HG02981 (cell line): ENCODE results near the gene INPP5A.

Experiments used
- ATAC-seq: cut with Tn5 transposase; IDR thresholded peaks from one replicate; pipeline ENCODE4 v1.9.1; 2021; ENCODE audit warnings: mild to moderate bottlenecking, moderate library complexity; ENCODE audit not compliant: unreplicated experiment

INPP5A gene

DNA sequence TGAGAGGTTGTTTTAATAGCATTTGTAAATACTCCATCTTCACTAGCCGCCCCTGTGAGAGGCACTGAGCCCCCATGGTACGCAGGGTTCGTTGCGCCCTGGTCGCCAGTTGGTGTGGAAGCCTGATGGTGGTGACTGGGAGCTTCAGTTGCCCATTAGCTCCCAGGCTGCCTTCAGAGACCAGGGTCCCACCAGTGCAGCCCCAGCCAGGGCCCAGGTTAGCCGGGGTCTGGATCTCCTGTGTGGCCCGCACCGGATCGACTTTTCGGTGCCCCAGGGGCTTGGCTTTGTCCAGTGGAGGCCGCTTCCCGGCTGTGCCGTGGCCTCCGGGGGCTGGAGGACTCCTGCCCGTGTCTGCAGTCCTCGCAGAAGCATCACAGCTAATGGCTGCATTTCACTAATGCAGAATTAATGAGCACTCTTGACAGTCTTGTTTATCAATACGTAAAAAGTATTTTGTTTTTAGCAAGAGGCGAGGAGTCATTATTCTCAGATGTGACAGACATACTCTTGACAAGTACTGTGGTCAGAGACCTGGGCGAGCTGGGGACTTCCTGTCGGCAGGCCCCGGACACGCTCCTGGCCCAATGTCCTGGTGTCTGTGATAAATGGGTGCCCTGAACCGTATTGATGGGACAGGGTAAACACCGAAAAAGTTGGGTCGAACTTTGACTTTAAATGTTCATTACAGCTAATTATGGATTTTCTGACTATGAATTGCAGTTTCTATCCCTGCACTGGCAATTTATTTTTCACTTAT is 148.5 kb downstream of the INPP5A start:
- ATAC-seq, result no peak

DNA sequence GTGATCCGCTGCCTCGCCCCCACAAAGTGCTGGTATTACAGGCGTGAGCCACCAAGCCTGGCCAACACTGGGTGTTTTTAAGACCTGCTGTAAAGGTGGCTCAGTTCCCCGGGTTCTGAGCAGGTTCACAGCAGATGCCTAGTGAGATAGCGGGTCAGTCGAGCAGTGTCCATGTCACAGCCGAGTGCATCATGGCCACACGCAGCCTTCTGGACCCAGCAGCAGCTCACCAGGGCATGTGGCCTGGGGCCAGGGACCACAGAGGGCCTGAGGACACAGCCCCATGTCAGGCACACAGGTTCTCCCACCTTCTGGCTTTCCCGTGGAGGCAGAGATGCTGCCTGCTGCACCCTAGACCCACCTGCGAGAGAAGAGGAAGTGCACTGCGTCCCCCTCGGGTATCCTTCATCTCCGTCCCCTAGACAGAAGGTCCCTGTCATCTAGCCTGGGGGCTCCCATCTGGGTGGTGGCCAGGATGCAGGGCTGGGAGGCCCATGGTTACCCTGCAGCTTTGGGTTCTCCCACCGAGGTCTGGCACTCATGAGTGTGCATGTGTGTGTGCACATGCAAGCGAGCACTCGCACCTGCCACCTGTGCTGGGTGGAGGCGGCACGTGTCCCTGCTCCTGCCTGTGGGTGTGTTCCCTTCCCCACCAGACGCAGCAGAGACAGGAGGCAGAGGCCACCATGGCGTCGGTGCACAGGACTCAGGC is 149.8 kb downstream of the INPP5A start:
- ATAC-seq, result no peak

DNA sequence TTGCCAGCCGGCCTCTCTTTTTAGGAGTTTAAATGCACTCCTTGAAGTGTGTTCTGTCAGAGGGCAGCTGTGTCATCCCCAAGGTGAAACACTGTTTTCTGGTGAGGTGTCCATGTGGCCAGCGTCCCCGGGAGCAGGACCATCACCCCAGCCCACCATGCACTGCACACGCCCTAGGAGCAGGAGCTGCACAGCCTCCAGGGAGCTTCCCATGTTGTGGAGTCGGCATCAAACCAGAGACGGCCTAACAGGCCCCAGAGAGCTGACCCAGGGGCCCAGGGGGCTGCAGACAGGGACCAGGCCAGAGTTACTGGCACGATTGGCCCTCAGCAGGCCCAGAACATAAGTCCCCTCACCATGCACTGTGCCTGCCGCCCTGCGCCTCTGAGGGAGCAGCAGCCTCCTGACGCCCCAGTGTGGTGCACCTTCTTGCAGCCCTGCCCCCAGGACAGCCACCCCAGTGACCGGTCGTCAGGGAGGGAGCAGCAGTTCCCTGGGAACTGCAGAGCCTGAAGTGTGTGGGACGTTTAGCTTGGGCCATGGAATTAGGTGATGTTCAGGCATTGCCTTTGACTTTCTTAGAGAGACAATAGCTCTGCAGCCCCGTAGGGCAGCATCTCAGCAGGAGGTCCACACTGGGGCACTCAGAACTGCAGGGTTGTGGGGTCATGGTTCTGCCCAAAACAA is 150.4 kb downstream of the INPP5A start:
- ATAC-seq, result no peak

DNA sequence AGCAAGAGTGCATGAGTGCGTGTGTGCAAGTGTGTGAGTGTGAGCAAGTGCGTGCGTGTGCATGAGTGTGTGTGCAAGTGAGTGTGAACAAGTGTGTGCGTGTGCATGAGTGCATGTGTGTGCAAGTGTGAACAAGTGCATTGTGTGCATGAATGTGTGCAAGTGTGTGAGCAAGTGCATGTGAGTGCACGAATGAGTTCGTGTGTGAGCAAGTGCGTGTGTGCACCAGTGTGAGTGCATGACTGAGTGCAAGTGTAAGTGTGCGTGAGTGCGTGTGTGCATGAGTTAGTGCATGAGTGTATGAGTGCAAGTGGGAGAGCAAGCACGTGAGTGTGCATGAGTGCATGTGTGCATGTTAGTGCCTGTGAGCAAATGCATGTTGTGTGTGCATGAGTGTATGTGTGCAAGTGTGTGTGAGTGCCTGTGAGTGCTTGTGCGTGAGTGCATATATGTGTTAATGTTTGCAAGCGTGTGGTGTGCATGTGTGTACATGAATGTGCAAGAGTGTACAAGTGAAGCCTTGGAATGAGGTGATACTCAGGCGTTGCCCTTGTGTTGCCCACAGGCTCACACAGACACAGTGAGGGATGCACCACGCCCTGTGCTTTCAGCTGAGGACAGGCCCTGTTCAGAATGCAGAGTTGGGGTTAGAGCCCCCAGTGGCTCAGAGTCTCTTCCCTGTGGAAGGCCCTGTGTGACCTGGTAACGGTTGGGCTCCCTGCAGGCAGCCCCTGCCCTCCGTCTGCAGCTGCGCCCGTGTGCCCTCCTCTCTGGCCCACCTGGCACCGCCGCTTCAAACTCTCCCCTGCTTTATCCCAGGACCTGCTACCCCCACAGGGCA is 151.2 kb downstream of the INPP5A start:
- ATAC-seq, result no peak

DNA sequence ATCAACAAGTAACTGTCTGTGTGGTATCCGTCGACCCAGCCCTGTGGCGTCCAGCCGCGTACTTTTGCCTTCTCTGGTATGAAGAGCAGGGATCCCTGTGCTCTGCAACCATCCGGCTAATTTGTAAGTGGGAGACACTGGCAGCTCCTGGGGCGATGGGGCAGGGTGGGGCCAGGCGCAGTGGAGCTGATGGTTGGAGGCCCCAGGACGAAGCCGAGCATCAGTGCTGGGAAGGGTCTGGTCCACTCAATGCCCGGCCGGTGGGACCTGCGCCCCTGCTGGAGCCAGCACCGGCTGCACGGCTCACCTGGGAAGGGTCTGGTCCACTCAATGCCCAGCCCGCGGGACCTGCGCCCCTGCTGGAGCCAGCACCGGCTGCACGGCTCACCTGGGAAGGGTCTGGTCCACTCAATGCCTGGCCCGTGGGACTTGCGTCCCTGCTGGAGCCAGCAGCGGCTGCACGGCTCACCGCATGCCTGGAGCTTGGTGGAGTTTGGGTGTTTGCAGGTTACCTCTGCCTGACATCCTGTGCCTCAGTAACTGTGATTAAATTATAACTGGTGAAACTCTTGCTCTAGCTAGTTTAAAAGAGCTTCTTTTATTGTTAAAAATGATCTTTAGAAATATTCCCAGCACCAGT is 152.3 kb downstream of the INPP5A start:
- no peak for ATAC-seq

DNA sequence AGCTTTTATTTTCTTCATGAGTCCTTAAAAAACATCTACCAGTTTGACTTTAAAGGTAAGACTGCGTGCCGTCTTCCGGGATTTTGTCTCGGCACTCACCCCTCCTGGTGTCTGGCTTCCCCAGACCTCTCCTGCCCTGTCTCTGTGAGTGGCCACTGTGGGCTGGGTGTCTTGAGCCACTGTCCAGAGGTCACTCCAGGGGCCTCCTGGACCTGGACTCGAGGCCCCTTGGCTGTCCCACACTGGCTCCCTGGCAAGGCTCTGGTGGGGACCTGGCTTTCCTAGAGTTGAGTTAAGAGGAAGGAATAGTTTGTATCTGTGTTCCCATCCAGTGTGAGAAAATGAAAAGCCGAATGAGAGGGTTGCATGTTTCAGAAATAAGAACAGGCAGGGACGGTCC is 152.8 kb downstream of the INPP5A start:
- no peak for ATAC-seq

DNA sequence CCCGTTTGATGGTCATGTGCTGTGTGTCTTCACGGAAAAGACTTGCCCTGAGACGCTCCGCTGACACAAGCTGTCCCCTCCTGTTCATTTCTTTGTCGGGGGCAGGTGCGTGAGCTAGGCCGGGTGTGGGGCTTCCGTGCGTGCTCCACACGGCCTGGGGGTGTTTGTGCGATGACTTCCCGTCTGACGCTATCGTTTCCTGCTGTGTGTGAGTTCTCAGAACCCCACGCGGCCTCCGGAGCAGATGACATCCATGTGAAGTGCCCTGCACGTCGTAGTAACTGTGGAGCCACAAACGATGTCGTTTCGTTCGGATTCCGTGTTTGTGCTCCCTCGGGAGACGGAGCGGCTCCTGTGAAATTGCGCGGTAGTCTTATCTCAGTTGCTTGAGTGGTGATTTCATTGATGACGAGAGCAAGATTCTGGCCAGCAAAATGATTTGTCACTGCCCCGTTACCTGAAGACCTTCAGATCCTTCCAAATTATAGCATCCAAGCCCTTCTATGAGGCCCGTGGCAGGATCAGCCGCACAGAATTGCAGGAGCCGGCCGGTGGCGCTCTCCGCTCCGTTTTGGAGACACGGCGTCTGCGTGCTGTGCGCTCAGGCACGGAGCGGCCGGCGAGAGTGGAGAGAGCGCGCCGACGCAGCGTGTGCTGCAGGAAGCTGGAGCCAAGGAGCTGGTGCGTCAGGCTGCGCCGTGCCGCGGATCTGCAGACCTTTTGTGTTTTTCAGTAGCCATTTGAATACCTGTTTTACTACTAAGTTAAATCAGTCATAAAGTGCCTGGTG is 153.4 kb downstream of the INPP5A start:
- ATAC-seq, result no peak

DNA sequence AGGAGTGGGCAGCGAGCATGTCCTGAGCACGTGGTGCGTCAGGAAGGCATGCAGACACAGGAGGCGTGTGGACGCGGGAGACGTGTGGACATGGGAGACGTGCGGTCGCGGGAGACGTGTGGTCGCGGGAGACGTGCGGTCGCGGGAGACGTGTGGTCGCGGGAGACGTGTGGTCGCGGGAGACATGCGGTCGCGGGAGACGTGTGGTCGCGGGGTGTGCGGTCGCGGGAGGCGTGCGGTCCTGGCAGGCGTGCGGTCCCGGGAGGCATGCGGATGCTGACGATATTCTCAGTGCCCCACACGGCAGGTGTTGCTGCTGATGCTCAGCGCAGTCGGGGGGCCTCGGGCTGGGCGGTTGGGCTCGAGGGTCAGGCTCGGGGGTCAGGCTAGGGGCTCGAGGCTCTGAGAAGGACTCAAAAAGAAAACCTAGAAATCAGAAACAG is 154.1 kb downstream of the INPP5A start:
- no peak for ATAC-seq

DNA sequence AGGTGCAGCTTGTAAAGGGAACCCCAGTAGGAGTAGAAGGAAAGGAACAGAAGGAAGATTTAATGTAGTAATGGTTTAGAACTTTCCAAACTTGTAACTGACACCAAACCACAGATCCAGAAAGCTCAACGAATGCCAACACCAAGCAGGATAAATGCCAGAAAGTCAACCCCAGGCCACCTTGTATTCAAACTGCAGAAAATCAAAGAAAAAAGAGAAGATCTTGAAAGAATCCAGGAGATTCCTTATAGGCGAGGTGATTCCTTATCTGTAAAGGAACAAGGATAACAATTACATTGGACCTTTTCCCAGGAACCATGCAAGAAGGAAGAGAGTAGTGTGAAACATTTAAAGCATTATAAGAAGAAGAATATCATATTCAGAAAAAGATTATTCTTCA is 154.7 kb downstream of the INPP5A start:
- ATAC-seq, result no peak

DNA sequence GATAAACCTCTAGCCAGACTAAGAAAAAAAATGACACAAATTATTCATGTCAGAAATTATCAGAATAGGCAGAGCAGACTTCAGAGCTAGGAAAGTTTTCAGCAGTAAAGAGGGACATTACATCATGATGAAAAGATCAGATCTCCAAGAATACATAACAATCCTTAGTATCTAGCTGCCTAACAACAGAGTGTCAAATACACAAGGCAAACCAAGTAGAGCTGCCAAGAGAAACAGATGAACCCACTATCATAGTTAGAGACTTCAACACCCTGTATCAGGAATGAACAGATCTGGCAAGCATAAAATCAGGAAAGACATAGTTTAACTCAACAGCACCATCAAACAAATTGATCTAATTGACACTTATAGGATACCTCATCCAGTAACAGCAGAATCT is 156.1 kb downstream of the INPP5A start:
- no peak for ATAC-seq

DNA sequence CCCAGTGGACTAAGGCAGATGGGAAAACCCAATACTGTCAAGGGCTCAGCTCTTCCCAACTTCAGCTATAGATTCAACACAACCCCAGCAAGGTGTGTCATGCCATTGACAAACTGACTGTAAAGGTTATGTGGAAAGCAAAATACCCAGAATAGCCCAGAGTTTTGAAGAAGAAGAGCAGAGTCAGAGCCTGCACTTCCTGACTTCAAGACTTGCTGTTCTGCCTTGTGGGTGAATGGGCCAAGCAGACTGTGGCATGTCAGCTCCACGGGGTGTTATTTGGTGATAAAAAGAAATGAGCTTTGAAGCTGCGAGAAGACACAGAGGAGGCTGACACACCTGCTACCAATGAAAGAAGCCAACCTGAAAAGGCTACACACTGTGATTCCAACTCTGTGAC is 158.6 kb downstream of the INPP5A start:
- ATAC-seq, result no peak

DNA sequence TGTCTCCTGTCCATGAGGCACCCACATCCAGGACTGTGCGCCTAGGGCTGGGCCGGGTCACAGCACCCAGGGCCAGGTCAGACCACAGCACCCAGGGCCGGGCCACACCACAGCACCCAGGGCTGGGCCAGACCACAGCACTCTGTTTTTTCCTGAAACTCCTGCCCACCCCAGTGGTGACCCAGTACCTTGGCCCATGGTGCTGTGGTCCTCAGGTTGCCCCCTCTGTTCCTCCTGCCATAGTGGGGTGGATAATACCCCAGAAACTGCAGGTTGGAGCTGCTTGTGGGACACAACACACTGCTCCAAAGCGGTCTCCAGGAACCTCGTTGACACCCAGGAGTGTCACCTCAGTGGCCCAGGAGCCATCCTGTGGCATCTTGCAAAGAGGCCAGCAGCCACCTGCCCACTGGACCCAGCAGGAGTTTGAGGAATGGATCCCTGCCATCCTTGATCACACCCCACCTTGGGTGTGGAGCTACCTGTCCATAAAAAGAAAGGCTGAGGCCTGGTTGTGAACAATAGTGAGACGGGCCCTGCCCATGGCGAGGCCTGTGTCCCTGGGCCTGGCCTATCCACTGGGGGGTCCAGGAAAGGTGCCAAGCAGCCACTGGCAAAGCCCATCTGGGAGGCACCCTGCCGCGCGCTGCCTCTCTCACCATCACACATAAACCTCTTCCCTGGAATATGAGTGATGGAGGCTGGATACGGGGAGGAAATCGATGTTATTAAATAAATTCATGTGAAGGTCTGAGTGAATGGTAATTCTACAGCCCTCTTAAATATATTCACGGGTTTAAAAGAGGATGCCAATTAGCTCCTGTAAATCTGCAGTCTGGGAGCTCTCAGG is 159.4 kb downstream of the INPP5A start:
- no peak for ATAC-seq

DNA sequence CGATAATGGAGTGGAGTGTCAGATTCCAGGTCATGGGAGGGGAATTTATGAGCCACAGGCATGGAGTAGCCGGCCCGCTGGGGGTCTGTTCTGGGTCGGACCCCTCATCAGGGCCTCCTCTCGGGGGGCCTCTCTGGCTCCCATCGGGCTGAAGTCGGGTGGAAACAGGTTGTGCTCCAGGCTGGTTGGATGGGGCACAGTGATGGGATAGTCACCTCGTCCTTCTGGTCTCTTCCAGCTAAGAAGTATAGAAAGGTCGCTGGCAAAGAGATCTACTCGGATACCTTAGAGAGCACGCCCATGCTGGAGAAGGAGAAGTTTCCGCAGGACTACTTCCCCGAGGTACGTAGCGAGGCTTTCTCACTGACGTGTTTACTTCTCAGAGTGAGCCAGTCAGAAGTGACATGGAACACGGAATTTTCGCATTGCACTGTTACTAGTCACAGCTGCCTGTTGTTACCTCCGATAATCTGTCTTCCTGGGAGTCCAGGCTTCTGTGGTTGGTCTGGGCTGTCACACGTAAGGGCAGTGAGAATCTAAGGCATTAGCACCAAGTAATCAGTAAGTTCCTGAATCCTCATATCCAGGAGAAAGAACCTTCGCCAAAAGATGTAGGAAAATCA is 160.1 kb downstream of the INPP5A start:
- no peak for ATAC-seq

DNA sequence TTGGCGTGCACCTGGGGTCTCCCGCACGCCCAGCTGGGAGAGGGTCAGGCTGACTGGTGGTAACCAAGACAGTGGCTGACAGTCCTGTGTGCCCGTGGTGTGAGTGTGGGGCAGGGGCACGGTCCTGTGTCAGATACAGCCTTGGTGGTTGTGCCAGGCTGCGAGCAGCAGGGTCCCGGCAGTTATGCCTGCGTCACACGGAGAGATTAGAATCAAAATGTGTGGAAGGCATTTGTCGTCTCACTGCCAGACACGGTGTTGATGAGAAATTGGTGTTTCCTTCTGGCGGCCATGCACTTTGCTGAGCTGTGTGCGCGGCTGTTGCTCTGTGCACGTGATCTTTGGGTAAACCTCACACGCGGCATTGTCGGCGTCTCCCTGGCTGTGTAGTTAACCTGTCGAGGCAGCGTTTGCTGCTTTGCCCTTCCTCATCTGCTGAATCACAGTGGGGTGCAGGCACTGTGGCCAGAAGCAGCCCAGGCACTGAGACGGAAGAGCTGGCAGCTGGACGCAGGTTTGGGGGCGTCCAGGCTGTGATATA is 160.7 kb downstream of the INPP5A start:
- ATAC-seq, result no peak

DNA sequence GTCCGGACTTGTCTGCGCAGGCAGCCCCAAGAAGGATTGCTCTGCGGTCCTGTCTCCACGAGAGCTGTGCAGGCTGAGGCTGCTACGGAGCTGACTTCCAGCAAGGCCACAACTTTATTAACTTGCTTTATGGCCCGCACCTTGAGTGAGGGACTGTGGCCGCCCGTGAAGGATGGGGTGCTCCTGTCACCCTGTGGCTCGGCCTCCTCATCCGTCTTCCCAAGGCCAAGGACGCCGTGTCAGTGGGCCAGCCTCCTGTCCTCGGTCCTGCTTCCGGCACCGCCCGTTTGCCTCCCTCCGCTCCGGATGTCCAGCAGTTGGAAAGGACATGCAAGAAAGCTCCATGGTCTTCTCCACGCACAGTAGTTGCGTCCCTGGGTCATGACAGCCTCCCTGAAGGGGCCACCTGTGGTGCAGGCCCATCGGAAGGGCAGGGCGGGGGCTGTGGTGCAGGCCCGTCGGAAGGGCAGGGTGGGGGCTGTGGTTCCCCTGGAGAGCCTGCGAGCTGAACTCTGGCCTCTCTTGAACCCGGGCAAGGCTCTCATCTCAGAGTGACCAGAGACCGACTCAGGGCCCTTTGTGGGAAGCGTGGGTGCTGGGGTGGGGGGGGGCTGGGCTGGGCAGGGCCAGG is 161.3 kb downstream of the INPP5A start:
- no peak for ATAC-seq

DNA sequence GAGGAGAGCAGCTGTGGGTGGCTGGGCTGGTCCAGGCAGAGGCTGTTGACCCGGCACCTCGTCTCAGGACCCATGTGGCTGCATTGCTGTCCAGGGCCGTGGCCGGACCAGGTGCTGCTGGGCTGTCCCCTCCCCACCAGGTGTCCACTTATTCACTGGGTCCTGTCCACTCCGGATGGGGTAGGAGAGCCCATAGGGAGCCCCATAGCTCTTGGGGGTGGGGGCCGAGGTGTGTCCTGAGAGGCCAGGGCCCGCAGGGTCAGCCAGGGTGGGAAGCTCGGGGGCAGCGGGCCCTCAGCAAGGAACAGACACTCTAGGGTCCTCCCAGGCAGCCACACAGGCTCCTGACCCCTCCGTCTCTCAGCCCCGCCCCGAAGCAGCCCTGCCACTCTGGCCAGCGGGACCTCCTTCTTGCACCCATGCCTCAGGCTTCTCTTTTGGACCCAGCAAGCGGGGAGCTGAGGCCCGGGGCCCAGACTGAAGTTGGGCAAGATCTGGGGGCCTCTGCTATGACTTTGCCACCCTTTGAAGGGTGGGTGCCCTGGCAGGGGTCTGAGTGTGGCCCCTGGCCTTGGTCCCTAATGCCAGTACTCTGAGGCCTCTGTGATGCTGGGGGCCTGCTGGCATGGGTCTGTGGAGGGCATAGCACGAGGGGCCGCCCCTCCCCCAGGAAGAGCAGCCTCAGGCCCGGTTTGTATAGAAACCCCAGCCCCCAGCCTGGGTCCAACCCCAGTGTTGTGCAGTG is 162.0 kb downstream of the INPP5A start:
- no peak for ATAC-seq
